ENCODE measurements around the gene RIOK2.
"Not testable (repeated sequence)": the region's sequence is repeated elsewhere in the genome, so short reads cannot be mapped to it uniquely, and the experiment has no call there.

Gene RIOK2

DNA sequence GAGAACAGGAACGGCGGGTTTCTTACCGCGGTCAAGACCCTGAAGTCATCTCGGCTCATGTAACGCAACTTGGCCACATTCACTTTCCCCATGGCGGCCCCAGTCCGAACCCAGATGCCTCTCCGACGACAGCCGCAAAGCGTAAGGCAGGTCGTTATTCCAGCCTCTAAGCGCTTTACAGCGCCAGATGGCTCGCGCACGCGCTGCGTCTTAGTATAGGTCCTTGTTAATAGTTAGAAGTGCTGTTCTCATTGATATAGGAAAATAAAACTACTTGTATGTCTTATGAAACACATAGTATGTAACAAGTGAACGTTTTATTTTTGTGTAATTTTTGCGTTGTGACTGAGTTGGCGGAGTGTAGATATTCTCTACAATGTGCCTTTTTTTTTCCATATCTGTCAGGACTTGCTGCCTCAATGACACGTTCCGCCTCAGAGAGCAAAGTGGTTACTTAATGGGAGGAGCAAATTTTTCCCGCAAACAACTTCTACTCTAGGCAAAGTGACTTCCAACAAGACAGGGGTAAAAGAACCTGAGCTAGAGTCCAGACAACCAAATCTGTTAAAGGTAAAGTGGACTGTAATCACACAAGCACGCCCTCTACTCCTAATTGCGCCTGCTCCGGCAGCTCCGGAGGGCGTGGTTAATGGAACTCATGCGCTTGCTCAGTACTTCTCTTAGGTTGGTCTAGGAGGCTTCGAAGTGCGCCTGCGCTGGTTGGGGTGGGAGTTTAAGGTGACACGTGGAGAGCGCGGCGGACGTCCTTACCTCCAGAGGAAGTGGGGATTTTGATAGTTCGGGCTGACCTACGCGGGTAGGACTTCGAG is at the start of gene RIOK2:
Gene RIOK2, minus strand, starts transcription at position 148 of the 830 bp plus-strand sequence. Its CDS starts 56 bp downstream, at position 92.
- in situ Hi-C loops (cut with MboI; ENCODE audit: low sequenced_read_pairs): no loop called here

DNA sequence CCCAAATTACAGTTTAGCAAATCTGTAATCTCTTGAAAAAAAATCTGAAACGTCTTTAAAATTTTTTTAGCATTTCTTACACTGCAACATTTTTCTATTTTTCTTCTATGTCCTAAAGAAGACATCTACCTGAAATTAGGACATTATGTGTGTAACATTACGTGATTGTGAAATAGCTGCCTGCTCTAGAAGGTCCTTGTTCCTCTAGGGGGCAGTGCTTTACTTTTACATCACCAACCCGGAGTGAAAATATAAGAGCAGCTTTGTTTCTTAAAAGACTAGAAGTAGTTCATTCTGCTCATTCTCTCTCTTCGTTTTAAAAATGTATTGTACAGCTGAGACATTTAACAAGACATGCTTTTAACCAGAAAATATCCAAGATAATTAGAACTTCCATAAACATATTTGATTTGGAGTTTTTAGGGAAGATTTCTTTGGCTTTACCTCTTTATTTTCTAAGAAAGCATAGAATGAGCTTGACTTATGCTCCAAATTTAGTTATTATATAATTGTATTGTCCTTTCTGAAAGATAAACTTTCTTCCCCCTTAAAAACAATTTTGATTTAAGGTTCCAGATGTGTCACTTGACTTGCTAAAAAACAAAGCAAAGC is 48.1 kb upstream of the RIOK2 start:
- in situ Hi-C loops (cut with MboI; ENCODE audit: low sequenced_read_pairs): no loop called here

GRCh38 chr5:97229688-97230285 is 46.7 kb upstream of the RIOK2 start:
- in situ Hi-C loops (cut with MboI; ENCODE audit: low sequenced_read_pairs): no loop called here

GRCh38 chr5:97229196-97229595 is 46.1 kb upstream of the RIOK2 start:
- in situ Hi-C loops (cut with MboI; ENCODE audit: low sequenced_read_pairs): no loop called here

DNA sequence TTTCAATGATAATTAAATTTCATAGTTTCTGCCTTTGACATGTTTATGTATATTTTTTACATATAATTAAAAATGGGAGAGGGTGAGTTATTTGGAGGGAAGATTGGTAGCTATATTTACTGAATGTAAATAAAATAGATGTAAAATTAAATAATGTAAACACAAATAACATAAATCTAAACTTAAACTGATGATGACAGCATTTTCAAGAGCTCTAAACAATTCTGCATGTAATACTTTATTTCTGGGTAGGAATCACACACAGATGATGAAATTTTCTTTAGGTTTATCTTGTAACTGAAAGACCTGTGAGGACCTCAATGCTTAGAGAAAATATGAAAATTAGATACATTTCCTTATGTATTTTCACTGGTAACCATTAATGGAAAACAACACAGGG is 42.2 kb upstream of the RIOK2 start:
- in situ Hi-C loops (cut with MboI; ENCODE audit: low sequenced_read_pairs): no loop called here

DNA sequence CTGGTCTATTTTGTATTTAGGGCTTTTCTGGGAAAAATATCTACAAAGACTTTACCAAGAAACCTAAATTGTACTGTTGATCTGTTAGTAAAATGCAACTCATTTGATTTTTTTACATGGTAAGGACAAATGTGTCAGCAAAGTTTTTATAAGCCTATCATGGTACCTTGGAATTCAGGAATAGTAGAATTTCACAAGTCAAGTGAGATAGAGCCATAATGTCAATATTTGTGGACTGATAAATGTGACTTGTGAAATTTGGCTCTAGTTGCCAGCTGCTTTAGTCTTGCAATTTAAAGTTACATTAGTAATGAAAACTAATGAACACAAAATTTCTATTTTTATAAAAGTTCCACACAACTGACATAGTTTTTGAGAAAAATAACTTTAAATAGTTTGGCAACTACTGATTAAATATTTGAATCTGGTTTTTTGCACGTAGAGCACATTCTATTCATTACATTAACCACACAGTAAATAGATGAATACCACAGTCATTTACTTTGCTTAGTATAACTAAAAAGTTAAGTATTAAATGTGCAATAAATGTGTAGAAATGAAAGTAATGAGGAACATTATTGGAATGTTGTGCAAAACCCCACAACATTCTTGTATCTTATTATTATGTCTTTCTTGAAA is 41.2 kb upstream of the RIOK2 start:
- in situ Hi-C loops (cut with MboI; ENCODE audit: low sequenced_read_pairs): no loop called here

- in situ Hi-C loops (cut with MboI; ENCODE audit: low sequenced_read_pairs): no loop called here
These were observed 40.5 kb upstream of the RIOK2 start for GRCh38 chr5:97223596-97223995.

DNA sequence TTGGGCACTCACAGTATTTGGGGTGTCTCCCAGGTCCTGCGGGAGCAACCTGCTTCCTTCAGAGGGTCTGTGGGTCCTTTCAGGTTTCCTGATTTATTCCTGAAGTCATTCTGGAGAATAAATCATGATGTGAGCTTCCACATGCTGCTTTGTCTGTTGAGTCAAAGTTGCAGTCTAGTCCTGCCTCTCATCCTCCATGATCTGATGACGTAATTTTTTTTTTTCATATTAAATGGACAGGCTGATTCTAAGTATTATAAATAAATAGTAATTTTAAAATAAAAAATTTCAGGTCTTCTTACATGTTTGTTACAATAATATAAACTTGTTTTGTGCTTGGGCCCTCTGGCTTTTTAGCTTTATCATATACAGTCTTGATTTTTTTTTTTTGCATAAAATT is 26.3 kb upstream of the RIOK2 start:
- in situ Hi-C loops (cut with MboI; ENCODE audit: low sequenced_read_pairs): no loop called here

DNA sequence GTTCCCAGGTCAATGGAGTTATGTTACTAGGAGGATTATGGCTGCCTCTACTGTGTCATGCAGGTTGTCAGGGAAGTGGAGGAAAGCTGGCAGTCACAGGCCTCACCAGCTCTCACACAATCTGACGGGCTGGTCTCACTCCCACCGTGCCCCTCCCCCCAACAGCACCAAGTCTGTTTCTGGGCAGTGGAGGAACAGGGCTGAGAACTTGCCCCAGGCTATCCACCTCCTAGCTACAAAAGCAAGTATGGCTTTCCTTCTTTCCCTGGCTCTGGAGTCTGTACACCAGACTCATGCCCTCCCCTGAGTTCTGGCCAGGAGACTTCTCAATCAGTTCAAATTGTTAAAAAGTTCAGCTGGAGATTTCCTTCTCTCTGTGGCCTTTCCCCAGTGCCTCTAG is 25.7 kb upstream of the RIOK2 start:
- in situ Hi-C loops (cut with MboI; ENCODE audit: low sequenced_read_pairs): no loop called here

DNA sequence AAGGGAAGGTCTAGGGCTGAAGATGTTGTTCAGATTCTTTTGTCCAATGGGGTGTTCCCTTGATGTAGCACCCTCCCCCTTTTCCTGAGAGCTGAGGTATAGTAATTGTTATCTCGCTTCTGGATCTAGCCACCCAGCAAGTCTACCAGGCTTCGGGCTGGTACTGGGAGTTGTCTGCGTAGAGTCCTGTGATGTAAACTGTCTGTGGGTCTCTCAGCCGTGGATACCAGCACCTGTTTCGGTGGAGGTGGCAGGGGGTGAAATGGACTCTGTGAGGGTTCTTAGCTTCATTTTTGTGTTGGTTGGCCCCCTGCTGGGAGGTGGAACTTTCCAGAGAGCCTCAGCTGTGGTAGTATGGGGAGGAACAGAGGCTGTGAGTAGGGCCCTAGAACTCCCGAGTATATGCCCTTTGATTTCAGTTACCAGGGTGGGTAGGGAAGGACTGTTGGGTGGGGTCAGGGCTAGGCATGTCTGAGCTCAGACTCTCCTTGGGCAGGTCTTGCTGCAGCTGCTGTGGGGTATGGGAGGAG is 25.2 kb upstream of the RIOK2 start:
- in situ Hi-C loops (cut with MboI; ENCODE audit: low sequenced_read_pairs): no loop called here

DNA sequence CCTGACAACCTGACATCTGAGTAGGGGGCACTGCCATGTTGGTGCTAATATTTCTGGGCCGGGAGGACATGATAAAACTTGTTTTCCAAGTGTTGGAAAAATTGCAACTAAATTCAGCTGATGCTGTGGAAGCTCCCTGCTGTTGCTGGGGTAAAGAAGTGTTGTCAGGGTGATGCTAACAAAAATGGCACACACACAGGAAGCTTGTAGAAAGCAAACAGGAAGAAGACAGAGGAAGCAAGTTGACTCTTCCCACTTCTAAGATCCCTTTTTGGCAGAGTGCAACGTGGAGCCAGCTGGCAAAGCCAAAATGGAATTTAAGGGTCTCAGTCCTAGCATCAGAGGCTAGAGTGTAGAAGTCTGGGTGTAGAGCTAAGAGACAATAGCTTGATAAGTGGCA is 11.3 kb upstream of the RIOK2 start:
- in situ Hi-C loops (cut with MboI; ENCODE audit: low sequenced_read_pairs): no loop called here

DNA sequence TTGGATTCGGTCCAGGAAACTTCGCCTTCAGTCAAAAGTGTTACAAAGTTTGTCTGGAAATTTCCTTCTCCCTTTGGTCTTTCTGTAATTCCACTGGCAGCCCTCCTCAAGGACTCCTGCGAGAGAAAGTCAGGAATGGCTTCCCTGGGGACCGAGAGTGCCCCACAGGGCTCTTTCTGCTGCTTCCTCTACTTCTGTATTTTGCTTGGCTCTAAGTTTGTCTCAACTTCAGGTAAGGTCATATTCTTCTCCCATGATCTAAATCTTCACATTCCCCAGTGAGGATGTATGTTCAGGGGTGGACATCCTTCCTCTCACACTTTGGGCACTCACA is 10.3 kb upstream of the RIOK2 start:
- in situ Hi-C loops (cut with MboI; ENCODE audit: low sequenced_read_pairs): no loop called here

DNA sequence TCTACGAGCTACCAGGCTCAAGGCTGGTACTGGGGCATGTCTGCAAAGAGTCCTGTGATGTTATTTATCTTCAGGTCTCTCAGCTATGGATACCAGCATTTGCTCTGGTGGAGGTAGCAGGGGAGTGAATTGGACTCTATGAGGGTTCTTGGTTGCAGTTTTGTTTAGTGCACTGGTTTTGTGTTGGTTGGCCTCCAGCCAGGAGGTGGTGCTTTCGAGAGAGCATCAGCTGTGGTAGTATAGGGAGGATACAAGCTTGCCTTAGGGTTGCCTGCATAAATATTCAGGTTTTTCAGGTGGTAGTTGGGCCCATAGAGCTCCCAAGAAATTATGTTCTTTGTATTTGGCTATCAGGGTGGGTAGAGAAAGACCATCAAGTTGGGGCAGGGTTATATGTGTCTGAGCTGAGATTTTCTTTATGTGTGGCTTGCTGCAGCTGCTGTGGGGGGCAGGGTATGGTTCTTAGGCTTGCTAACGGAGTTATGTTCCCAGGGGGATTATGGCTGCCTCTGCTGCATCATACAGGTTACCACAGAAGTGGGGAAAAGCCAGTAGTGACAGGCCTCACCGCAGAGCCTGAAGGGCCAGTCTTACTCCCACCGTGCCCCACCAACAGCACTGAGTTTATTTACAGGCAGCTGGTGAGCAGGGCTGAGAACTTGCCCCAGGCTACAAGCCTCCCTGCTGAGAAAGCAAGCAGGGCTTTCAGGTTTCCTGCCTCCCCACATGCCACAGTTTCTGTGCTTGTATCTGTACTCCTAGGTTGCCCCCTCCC is 9.7 kb upstream of the RIOK2 start:
- in situ Hi-C loops (cut with MboI; ENCODE audit: low sequenced_read_pairs): no loop called here

GRCh38 chr5:97191893-97192292 is 8.8 kb upstream of the RIOK2 start:
- in situ Hi-C loops (cut with MboI; ENCODE audit: low sequenced_read_pairs): no loop called here

DNA sequence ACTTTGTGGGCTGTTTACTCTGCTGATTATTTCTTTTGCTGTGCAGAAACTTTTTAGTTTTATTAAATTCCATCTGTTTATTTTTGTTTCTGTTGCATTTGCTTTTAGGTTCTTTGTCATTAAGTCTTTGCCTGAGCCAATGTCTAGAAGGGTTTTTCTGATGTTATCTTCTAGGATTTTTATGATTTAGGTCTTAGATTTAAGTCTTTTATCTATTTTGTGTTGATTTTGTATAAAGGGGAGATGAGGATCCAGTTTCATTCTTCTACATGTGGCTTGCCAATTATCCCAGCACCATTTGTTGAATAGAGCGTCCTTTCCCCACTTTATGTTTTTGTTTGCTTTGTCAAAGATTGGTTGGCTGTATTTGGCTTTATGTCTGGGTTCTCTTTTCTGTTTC is 6.5 kb upstream of the RIOK2 start:
- in situ Hi-C loops (cut with MboI; ENCODE audit: low sequenced_read_pairs): not testable (repeated sequence)

DNA sequence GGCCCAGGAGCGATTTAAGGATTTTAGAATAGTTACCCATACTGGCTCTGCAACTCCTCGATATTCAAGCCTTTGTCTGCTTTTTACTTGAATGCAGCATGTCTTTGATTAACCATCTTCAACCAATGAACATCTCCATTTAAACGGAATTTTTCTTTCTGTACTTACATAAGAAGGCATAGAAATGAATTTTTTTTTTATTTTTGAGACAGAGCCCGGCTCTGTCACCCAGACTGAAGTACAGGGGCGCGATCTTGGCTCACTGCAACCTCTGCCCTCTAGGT is 825 bp upstream of the RIOK2 start:
- in situ Hi-C loops (cut with MboI; ENCODE audit: low sequenced_read_pairs): no loop called here

- in situ Hi-C loops (cut with MboI; ENCODE audit: low sequenced_read_pairs): no loop called here
These were observed 412 bp downstream of the RIOK2 start for GRCh38 chr5:97182571-97183099.

DNA sequence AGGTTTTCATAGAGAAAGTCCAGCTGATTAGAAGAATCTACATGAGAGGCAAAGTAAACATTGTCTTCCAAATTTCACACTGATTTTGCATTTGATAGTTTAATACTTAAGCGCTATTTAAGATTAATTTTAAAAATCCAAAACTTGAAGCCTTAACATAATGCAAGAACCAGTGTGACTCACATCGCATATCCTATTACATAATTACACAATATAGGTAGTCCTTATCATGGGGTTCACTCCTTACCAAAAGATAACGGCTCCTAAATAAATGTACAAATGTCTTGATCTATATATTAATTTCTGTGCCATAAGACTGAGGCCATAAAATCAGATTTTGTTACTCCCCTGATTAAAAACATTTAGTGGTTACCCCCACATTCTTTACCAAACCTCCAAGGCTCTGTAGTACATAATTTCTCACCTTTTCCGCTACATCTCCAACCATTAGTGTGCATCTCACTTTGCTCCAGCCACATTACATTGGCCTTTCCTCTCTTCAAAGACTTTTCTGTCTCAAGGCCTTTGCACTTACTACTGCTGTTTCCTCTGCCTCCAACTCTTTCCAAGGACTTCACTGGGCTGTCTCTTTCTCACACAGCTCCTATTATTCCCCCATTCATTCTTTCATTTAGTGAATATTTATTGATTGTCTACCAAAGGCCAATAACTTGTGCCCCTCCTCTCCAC is 1.0 kb downstream of the RIOK2 start:
- in situ Hi-C loops (cut with MboI; ENCODE audit: low sequenced_read_pairs): no loop called here

GRCh38 chr5:97179457-97179856 is 3.6 kb downstream of the RIOK2 start:
- in situ Hi-C loops (cut with MboI; ENCODE audit: low sequenced_read_pairs): not testable (repeated sequence)

DNA sequence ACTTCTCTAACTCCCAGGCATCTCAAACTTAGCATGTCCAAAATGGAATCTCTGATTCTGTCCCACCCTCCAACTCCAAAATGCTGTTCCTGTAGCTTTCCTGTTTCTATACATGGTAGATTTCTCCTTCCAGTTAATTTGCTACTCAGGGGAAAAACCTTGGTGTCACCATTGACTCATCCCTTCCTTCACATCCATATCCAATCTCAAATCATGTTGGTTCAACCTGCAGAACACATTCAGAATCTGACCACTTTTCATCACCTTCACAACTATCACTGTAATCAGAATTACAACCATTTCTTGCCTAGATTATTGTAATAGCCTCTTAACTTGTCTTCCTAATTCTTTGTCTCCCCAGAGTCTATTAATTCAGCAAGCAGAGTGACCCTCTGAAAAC is 10.8 kb downstream of the RIOK2 start:
- in situ Hi-C loops (cut with MboI; ENCODE audit: low sequenced_read_pairs): loop anchor here (25.0 kb wide), 2 partner anchors 310 to 410 kb away; no protein-coding TSS in a partner anchor
